GM18507 (cell line): Measurements from ENCODE around the gene SYCN.
"Not testable (repeated sequence)": the region's sequence is repeated elsewhere in the genome, so short reads cannot be mapped to it uniquely, and the experiment has no call there.

ENCODE experiments used
- DNase-seq: peaks from one replicate; pipeline ENCODE4 v3.0.0; 2011; ENCODE audit warnings: low read depth; ENCODE audit not compliant: insufficient read length; ENCODE audit errors: extremely low spot score
- FAIRE-seq: peaks from 2 replicates; lab custom pipeline; 2011; peaks lifted over from hg19 to GRCh38; lab: Jason Lieb, UNC

SYCN gene

GRCh38 chr19:39230096-39230764, 26.2 kb upstream of the SYCN start:
- FAIRE-seq (no peak), DNase-seq (no peak)

GRCh38 chr19:39224910-39225309, 20.8 kb upstream of the SYCN start:
- FAIRE-seq: no peak
- no peak for DNase-seq

- DNase-seq (no peak), FAIRE-seq (no peak)
Observed at GRCh38 chr19:39223703-39224279, 19.7 kb upstream of the SYCN start.

GRCh38 chr19:39219108-39219507, 15.0 kb upstream of the SYCN start:
- not testable (repeated sequence) for DNase-seq, FAIRE-seq

- FAIRE-seq (no peak), DNase-seq (no peak)
Observed at GRCh38 chr19:39218230-39219007, 14.4 kb upstream of the SYCN start.

GRCh38 chr19:39217094-39217493, 13.0 kb upstream of the SYCN start:
- no peak for FAIRE-seq

GRCh38 chr19:39215323-39215722, 11.3 kb upstream of the SYCN start:
- FAIRE-seq, DNase-seq: not testable (repeated sequence)

More at GRCh38 chr19:39217094-39217493, 13.0 kb upstream of the SYCN start:
- DNase-seq: no peak

GRCh38 chr19:39212375-39212742, 8.3 kb upstream of the SYCN start:
- no peak for FAIRE-seq
- DNase-seq: no peak

- DNase-seq (no peak), FAIRE-seq (no peak)
Observed at GRCh38 chr19:39211731-39212374, 7.8 kb upstream of the SYCN start.

GRCh38 chr19:39209196-39209595, 5.1 kb upstream of the SYCN start:
- FAIRE-seq (no peak), DNase-seq (no peak)

GRCh38 chr19:39208175-39208795, 4.2 kb upstream of the SYCN start:
- DNase-seq (no peak), FAIRE-seq (no peak)

- FAIRE-seq (no peak), DNase-seq (no peak)
Observed at GRCh38 chr19:39207293-39207836, 3.3 kb upstream of the SYCN start.

- FAIRE-seq (no peak), DNase-seq (no peak)
Observed at GRCh38 chr19:39206122-39206521, 2.1 kb upstream of the SYCN start.

GRCh38 chr19:39205449-39205764, 1.3 kb upstream of the SYCN start:
- no peak for FAIRE-seq
- no peak for DNase-seq

- DNase-seq (no peak), FAIRE-seq (no peak)
Observed at GRCh38 chr19:39202998-39203355, 1.1 kb downstream of the SYCN start.

GRCh38 chr19:39200803-39201115, 3.3 kb downstream of the SYCN start:
- no peak for FAIRE-seq
- no peak for DNase-seq

GRCh38 chr19:39200066-39200802, 3.8 kb downstream of the SYCN start:
- no peak for FAIRE-seq
- DNase-seq: no peak

GRCh38 chr19:39199025-39199424, 5.0 kb downstream of the SYCN start:
- no peak for DNase-seq
- no peak for FAIRE-seq

GRCh38 chr19:39197808-39198207, 6.3 kb downstream of the SYCN start:
- FAIRE-seq (no peak), DNase-seq (no peak)
